ENCODE results near the gene LDLRAD2. TPM values are rescaled to one million over a fixed set of nuclear protein-coding genes. Genes with fewer than 3 reads are reported as not detected.

Gene LDLRAD2
- total and polyA plus RNA-seq, 4 donors: 0.12 to 2.7 (median 0.23) TPM; not detected in 1

GRCh38 chr1:21842606-21843162 lies 30.6 kb downstream of the LDLRAD2 start:
- Histone ChIP-seq H3K9ac (ENCODE audit: low read depth in 1 of 2, low read length in 2 of 2) (no peak overlapping the region), H3K27me3 (ENCODE audit: control insufficient read depth in 4 of 4, insufficient read depth in 4 of 4, low read length in 3 of 4) (no peaks in the 10 kb centered on the region), H3K36me3 (ENCODE audit: control insufficient read depth in 4 of 4, insufficient read depth in 3 of 4, low read depth in 1 of 4, low read length in 3 of 4) (peaks cover 0 to 5% (median 0%) of the 10 kb centered on the region in 4 donors), H3K4me1 (ENCODE audit: control insufficient read depth in 4 of 4, insufficient read depth in 4 of 4, low read length in 3 of 4) (no peaks in the 10 kb centered on the region), H3K9me3 (ENCODE audit: control insufficient read depth in 4 of 4, low read length in 3 of 4) (no peaks in the 10 kb centered on the region), H3K27ac (ENCODE audit: low read depth in 1 of 2, low read length in 2 of 2) (no peak overlapping the region), H3K4me3 (ENCODE audit: low read depth in 1 of 3, low read length in 3 of 3) (no peak overlapping the region)
- DNase-seq (ENCODE audit: low spot score): no peak
- TF ChIP-seq SP1 (IDR thresholded peaks at IDR 0.05) (no peak), EGR1 (IDR thresholded peaks at IDR 0.05; ENCODE audit: low read depth in 2 of 2) (no peak), MAX (IDR thresholded peaks at IDR 0.05) (no peak), RXRA (IDR thresholded peaks at IDR 0.05) (no peak), ATF3 (IDR thresholded peaks at IDR 0.05) (no peak), GABPA (IDR thresholded peaks at IDR 0.05 in 1 of 2, conservative IDR thresholded peaks at IDR 0.05 in 1 of 2) (no peak), FOXA1 (IDR thresholded peaks at IDR 0.05) (no peak), YY1 (IDR thresholded peaks at IDR 0.05) (no peak), NR2F2 (IDR thresholded peaks at IDR 0.05) (no peak), ZBTB33 (IDR thresholded peaks at IDR 0.05) (no peak), TAF1 (conservative IDR thresholded peaks at IDR 0.05) (no peak), CTCF (IDR thresholded peaks at IDR 0.05; ENCODE audit: low read depth, low read length, missing input control) (no peak), HNF4A (conservative IDR thresholded peaks at IDR 0.05) (no peak)
- WGBS: 94% methylated on average over 15 of the region's 15 CpGs

GRCh38 chr1:21843208-21843607 lies 31.1 kb downstream of the LDLRAD2 start:
- no peak for DNase-seq (ENCODE audit: low spot score)
- H3K4me3 ChIP-seq (ENCODE audit: low read depth in 1 of 3, low read length in 3 of 3): no peak overlapping the region
- 96% methylated on average over 13 of the region's 13 CpGs for WGBS
- H3K9me3 ChIP-seq (ENCODE audit: control insufficient read depth in 4 of 4, low read length in 3 of 4): no peaks in the 10 kb centered on the region
- H3K9ac ChIP-seq (ENCODE audit: low read depth in 1 of 2, low read length in 2 of 2): no peak overlapping the region
- H3K36me3 ChIP-seq (ENCODE audit: control insufficient read depth in 4 of 4, insufficient read depth in 3 of 4, low read depth in 1 of 4, low read length in 3 of 4): peaks cover 0 to 4% (median 0%) of the 10 kb centered on the region in 4 donors
- no peak overlapping the region for H3K27ac ChIP-seq (ENCODE audit: low read depth in 1 of 2, low read length in 2 of 2)
- no peak for TF ChIP-seq ZBTB33 (IDR thresholded peaks at IDR 0.05)
- TF ChIP-seq MAX (IDR thresholded peaks at IDR 0.05): no peak
- TF ChIP-seq RXRA (IDR thresholded peaks at IDR 0.05): no peak
- TF ChIP-seq RAD21 (IDR thresholded peaks at IDR 0.05): no peak
- TF ChIP-seq NR2F2 (IDR thresholded peaks at IDR 0.05): no peak
- TF ChIP-seq SP1 (IDR thresholded peaks at IDR 0.05): no peak
- no peak for TF ChIP-seq EGR1 (IDR thresholded peaks at IDR 0.05; ENCODE audit: low read depth in 2 of 2)
- TF ChIP-seq TAF1 (conservative IDR thresholded peaks at IDR 0.05): no peak
- no peak for TF ChIP-seq FOXA2 (IDR thresholded peaks at IDR 0.05)
- TF ChIP-seq JUND (IDR thresholded peaks at IDR 0.05): no peak
- TF ChIP-seq YY1 (IDR thresholded peaks at IDR 0.05): no peak
- no peak for TF ChIP-seq HNF4G (IDR thresholded peaks at IDR 0.05)
- TF ChIP-seq FOXA1 (IDR thresholded peaks at IDR 0.05): no peak
- TF ChIP-seq GABPA (IDR thresholded peaks at IDR 0.05 in 1 of 2, conservative IDR thresholded peaks at IDR 0.05 in 1 of 2): no peak
- TF ChIP-seq CTCF (IDR thresholded peaks at IDR 0.05; ENCODE audit: low read depth, low read length, missing input control): no peak
- no peak for TF ChIP-seq HNF4A (conservative IDR thresholded peaks at IDR 0.05)
- no peak for TF ChIP-seq REST (IDR thresholded peaks at IDR 0.05)
- no peaks in the 10 kb centered on the region for H3K27me3 ChIP-seq (ENCODE audit: control insufficient read depth in 4 of 4, insufficient read depth in 4 of 4, low read length in 3 of 4)
- H3K4me1 ChIP-seq (ENCODE audit: control insufficient read depth in 4 of 4, insufficient read depth in 4 of 4, low read length in 3 of 4): no peaks in the 10 kb centered on the region
